Prostate gland (tissue), 2 donors: ENCODE results near the gene THSD4. TPM values are rescaled to one million over a fixed set of nuclear protein-coding genes. Genes with fewer than 3 reads are reported as not detected.

Experiments used
- DNase-seq: peaks from one replicate; pipeline ENCODE4 v3.0.0-alpha.2; 2019; ENCODE audit warnings: low spot score
- H3K27ac ChIP-seq, 2 donors: fragments of 200-600 bp; sonication (generic); 2 replicates each; pipeline ENCODE4 v1.5.1; 2017 to 2019
- H3K27me3 ChIP-seq: fragments of 200-600 bp; sonication (generic); replicated peaks from 2 replicates; pipeline ENCODE4 v1.5.1; 2019; ENCODE audit not compliant: insufficient read depth
- H3K36me3 ChIP-seq, 2 donors: fragments of 200-600 bp; sonication (generic); 1 replicate in 1 of 2; 2 replicates in 1 of 2; pipeline versions ENCODE4 v1.5.1 to v1.8.1; 2017 to 2019
- H3K4me1 ChIP-seq: fragments of 200-600 bp; sonication (generic); replicated peaks from 2 replicates; pipeline ENCODE4 v1.5.1; 2019
- H3K4me3 ChIP-seq, 2 donors: fragments of 200-600 bp; sonication (generic); 2 replicates each; pipeline ENCODE4 v1.5.1; 2017 to 2019
- H3K9me3 ChIP-seq: fragments of 200-600 bp; sonication (generic); 2 replicates; pipeline ENCODE4 v1.5.1; 2017
- POLR2A ChIP-seq: fragments of 450-650 bp; IDR thresholded peaks from one replicate; pipeline ENCODE4 v1.6.1; 2016; ENCODE audit warnings: antibody characterized with exemption, mild to moderate bottlenecking
- POLR2AphosphoS5 ChIP-seq: sonication (generic); formaldehyde crosslinking; IDR thresholded peaks from one replicate; pipeline ENCODE4 v1.6.1; 2017; ENCODE audit warnings: antibody characterized with exemption
- WGBS: methylation state at CpG from one replicate; pipeline ENCODE4 v1.1.5; 2018; 5-methylcytosine and 5-hydroxymethylcytosine counted together
- intact Hi-C: fragments of 100-400 bp; cut with DNase I; formaldehyde crosslinking; loops from one replicate; pipeline ENCODE4 v1.14.2; 2022
- total RNA-seq, 2 donors: library from RNA; depleted of rRNA; stranded (reverse); fragments of >200 nt; gene quantifications; one replicate each; pipeline ENCODE4 v1.1.0, GENCODE V29; 2016
- TF ChIP-seq, protein P1 (sequence below), 4 experiments: fragments of 200-600 bp in 2 of 4; fragments of 450-650 bp in 2 of 4; sonication (generic) in 2 of 4; IDR thresholded peaks; 1 replicate in 3 of 4; 2 replicates in 1 of 4; pipeline ENCODE4 v1.5.1; 2016 to 2019; ENCODE audit warnings: antibody characterized with exemption in 4 of 4, mild to moderate bottlenecking in 2 of 4, moderate library complexity in 2 of 4

The THSD4 gene
- total RNA-seq, 2 donors from 2014 or later, result 84.1 to 223 TPM

DNA sequence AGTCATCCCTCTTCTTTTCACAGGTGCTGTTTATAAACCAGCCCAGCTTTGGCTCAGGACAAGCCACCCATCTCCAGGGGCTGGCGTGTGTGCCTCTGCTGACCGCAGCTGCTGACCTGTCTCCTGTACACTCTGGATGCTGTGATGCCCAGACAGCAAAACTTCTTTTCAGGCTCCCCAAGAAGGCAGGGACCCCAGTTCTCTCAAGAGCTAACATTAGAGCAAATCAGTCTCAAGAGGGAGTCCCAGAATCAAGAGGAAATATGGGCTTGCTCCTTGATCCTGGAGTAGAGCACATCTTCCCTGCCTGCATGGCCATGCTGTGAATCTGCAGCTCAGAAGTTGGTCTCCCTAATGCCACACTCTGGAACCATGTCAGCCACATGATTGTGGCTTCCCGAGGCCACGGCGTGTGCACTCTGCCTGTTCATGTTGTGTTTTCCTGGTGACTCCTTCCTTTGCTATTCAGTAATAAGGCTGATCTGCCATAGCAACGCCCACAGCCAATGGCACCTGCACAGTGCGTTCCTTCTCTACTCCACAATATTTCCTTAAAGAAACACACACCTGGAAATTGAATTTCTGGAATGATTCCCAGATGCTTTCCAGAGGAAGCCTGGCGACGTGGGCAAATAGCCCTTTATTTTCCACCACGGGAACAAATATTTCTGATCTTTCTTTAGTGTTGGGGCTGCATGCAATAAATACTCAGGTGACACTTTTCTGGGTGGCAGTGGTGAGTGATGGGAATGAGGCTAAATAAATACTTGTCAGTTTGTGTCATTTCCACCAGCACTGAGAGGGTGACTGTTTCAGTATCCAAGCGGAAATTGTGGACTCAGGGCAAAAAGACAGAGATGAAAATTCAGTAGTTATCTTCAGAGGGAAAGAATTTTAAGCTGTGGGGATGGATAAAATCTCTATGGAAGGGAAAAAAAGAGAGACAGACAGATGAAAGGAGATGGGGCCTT lies 21.9 kb upstream of the THSD4 start:
- intact Hi-C loops, result no loop called here
- Histone ChIP-seq H3K36me3 (no peaks in the 10 kb centered on the region), H3K4me3 (no peak overlapping the region), H3K4me1 (peaks cover 16% of the 10 kb centered on the region), H3K27me3 (no peaks in the 10 kb centered on the region), H3K9me3 (no peaks in the 10 kb centered on the region), H3K27ac (no peak overlapping the region)
- TF ChIP-seq POLR2A (peak; percentile 51), POLR2AphosphoS5 (peak; percentile 91)
- TF ChIP-seq, protein P1, sequence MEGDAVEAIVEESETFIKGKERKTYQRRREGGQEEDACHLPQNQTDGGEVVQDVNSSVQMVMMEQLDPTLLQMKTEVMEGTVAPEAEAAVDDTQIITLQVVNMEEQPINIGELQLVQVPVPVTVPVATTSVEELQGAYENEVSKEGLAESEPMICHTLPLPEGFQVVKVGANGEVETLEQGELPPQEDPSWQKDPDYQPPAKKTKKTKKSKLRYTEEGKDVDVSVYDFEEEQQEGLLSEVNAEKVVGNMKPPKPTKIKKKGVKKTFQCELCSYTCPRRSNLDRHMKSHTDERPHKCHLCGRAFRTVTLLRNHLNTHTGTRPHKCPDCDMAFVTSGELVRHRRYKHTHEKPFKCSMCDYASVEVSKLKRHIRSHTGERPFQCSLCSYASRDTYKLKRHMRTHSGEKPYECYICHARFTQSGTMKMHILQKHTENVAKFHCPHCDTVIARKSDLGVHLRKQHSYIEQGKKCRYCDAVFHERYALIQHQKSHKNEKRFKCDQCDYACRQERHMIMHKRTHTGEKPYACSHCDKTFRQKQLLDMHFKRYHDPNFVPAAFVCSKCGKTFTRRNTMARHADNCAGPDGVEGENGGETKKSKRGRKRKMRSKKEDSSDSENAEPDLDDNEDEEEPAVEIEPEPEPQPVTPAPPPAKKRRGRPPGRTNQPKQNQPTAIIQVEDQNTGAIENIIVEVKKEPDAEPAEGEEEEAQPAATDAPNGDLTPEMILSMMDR (IDR thresholded peaks at IDR 0.05), result no peak
- DNase-seq, result peak; percentile 74
- WGBS, result 43% methylated on average over 11 of the region's 11 CpGs

DNA sequence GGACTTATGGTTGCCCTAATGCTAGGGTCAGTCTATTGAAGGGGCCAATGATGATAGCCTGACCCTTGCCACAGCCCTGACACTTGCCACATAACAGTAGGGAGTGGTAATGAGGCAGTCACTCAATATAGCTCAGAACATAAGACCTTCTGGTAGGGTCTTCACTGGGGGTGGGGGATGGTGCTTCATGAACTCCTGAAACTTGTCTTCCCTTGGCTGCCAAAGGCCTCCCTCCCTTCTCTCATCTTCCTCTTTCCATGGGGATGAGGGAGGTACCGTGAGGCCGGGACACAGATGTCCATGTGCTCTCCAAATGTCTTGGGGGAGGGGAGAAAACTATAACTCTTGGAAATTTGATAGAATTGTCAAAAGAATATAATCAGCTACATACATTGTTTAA lies 21.1 kb upstream of the THSD4 start:
- 97% methylated on average over 2 of the region's 2 CpGs for WGBS
- H3K27ac ChIP-seq, result no peak overlapping the region

GRCh38 chr15:71096676-71097075 lies 18.6 kb upstream of the THSD4 start:
- Histone ChIP-seq H3K36me3 (no peaks in the 10 kb centered on the region), H3K9me3 (no peaks in the 10 kb centered on the region), H3K4me1 (peaks cover 19% of the 10 kb centered on the region), H3K27me3 (no peaks in the 10 kb centered on the region), H3K4me3 (no peak overlapping the region), H3K27ac (peak overlapping the region; percentile 78 to 83)
- intact Hi-C loops, result no loop called here
- 16% methylated on average over 3 of the region's 3 CpGs for WGBS
- DNase-seq, result peak; percentile 72
- TF ChIP-seq, protein P1 (IDR thresholded peaks at IDR 0.05), result no peak
- TF ChIP-seq POLR2AphosphoS5 (peak; percentile 91), POLR2A (no peak)

More for the DNA sequence above, 21.1 kb upstream of the THSD4 start:
- peaks cover 19% of the 10 kb centered on the region for H3K4me1 ChIP-seq
- H3K4me3 ChIP-seq, result no peak overlapping the region
- no peaks in the 10 kb centered on the region for H3K27me3 ChIP-seq
- H3K36me3 ChIP-seq, result no peaks in the 10 kb centered on the region
- intact Hi-C loops, result no loop called here
- no peak for DNase-seq
- no peaks in the 10 kb centered on the region for H3K9me3 ChIP-seq
- TF ChIP-seq, protein P1 (IDR thresholded peaks at IDR 0.05), result no peak
- TF ChIP-seq POLR2A (no peak), POLR2AphosphoS5 (no peak)

- H3K4me3 ChIP-seq, result no peak overlapping the region
- no peaks in the 10 kb centered on the region for H3K36me3 ChIP-seq
- peak overlapping the region; percentile 78 to 83 for H3K27ac ChIP-seq
- no peaks in the 10 kb centered on the region for H3K9me3 ChIP-seq
- H3K27me3 ChIP-seq, result no peaks in the 10 kb centered on the region
- WGBS, result 48% methylated on average over 4 of the region's 4 CpGs
- peak; percentile 90 for TF ChIP-seq POLR2AphosphoS5
- TF ChIP-seq, protein P1 (IDR thresholded peaks at IDR 0.05), result no peak
- intact Hi-C loops, result no loop called here
- peak; percentile 76 for DNase-seq
- H3K4me1 ChIP-seq, result peaks cover 19% of the 10 kb centered on the region
Observed at GRCh38 chr15:71097890-71098289, 17.4 kb upstream of the THSD4 start.
